Upper lobe of right lung (tissue), 1 donor: ENCODE data around the gene WDFY2. TPM values are rescaled to one million over a fixed set of nuclear protein-coding genes. Genes with fewer than 3 reads are reported as not detected.

Experiments
- ATAC-seq: fragments of 200-7000 bp; cut with Tn5 transposase; one replicate; pipeline ENCODE4 v1.9.1; 2020; ENCODE audit warnings: mild to moderate bottlenecking, moderate library complexity
- DNase-seq: peaks from one replicate; pipeline ENCODE4 v3.0.0-alpha.2; 2020
- H3K27ac ChIP-seq: fragments of 200-600 bp; one replicate; pipeline ENCODE4 v1.8.0; 2022
- H3K27me3 ChIP-seq: fragments of 200-600 bp; one replicate; pipeline ENCODE4 v1.8.0; 2022; ENCODE audit warnings: mild to moderate bottlenecking
- H3K36me3 ChIP-seq: fragments of 200-600 bp; one replicate; pipeline ENCODE4 v1.8.0; 2022
- H3K4me1 ChIP-seq: fragments of 200-600 bp; one replicate; pipeline ENCODE4 v1.8.0; 2022
- H3K4me3 ChIP-seq: fragments of 200-600 bp; one replicate; pipeline ENCODE4 v1.8.0; 2022; ENCODE audit warnings: mild to moderate bottlenecking
- H3K9me3 ChIP-seq: fragments of 200-600 bp; one replicate; pipeline ENCODE4 v1.8.0; 2022
- intact Hi-C: fragments of 100-400 bp; cut with DNase I; formaldehyde crosslinking; loops from one replicate; pipeline ENCODE4 v1.11.0; 2022
- total RNA-seq: library from RNA; stranded (reverse); fragmentation: NEBNext Ultra II Directional; extraction: Animal tissue kit (Norgen Biotek cat#: 25700); gene quantifications from one replicate; pipeline ENCODE4 v1.2.1, GENCODE V29; 2021
- TF ChIP-seq, protein P1 (sequence below): fragments of 200-600 bp; IDR thresholded peaks from one replicate; pipeline ENCODE4 v1.8.0; 2022; ENCODE audit warnings: antibody characterized with exemption
- donor health status: DM: no; HTN: yes; CAD: no; lungs with severe emphysema.

Gene WDFY2
- total RNA-seq, 1 donor from 2014 or later = 13.1 TPM

DNA sequence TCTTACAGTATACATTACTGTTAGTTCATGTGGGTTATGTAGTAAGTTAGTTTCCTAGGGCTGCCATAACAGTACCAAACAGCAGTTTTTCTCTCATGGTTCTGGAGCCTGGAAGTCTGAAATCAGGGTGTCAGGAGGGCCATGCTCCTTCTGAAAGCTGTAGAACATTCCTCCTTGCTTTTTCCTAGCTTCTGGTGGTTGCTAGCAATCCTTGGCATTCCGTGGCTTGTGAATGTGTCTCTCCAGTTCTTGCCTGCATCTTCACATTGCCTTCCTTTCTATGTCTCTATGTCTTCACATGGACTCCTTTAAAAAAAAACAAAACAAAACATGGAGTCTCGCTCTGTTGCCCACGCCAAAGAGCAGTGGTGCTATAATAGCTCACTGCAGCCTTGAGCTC, 95.4 kb downstream of the WDFY2 start:
- Histone ChIP-seq H3K27ac (no peak overlapping the region), H3K4me1 (peaks cover 7% of the 10 kb centered on the region), H3K36me3 (no peaks in the 10 kb centered on the region), H3K4me3 (no peak overlapping the region), H3K27me3 (no peaks in the 10 kb centered on the region), H3K9me3 (no peaks in the 10 kb centered on the region)
- DNase-seq (no peak), ATAC-seq (no peak)
- intact Hi-C loops = no loop called here
- TF ChIP-seq, protein P1, sequence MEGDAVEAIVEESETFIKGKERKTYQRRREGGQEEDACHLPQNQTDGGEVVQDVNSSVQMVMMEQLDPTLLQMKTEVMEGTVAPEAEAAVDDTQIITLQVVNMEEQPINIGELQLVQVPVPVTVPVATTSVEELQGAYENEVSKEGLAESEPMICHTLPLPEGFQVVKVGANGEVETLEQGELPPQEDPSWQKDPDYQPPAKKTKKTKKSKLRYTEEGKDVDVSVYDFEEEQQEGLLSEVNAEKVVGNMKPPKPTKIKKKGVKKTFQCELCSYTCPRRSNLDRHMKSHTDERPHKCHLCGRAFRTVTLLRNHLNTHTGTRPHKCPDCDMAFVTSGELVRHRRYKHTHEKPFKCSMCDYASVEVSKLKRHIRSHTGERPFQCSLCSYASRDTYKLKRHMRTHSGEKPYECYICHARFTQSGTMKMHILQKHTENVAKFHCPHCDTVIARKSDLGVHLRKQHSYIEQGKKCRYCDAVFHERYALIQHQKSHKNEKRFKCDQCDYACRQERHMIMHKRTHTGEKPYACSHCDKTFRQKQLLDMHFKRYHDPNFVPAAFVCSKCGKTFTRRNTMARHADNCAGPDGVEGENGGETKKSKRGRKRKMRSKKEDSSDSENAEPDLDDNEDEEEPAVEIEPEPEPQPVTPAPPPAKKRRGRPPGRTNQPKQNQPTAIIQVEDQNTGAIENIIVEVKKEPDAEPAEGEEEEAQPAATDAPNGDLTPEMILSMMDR = no peak

DNA sequence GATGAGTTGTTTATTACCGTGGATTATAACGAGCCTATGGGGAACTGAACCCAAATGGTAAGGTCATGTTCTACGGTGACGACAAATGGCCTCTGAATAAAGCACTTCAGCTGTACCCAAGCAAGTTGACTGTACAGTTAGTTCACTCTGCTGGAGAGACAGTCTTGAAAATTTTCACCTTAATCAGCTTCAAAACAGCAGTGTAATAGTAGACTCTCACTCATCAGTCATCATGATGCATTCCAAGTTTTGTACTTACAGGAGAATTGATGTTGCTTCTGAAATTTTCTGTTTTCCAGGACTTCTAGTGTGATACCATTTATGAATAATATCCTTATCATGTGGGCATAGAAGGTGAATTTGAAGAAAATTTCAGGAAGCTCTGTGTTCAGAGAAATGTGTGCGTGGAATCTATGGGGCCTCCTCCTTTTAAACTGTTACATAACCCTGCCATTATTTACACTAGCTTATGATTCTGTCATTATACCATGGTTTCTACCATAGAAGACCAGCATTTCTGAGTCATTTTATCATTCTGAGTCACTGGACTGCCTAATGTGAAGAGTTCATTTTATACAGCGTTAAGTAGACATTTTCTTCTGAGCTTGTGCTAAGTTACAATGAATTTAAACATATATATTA, 96.9 kb downstream of the WDFY2 start:
- Histone ChIP-seq H3K4me1 (no peaks in the 10 kb centered on the region), H3K27me3 (no peaks in the 10 kb centered on the region), H3K36me3 (no peaks in the 10 kb centered on the region), H3K4me3 (no peak overlapping the region), H3K9me3 (no peaks in the 10 kb centered on the region), H3K27ac (no peak overlapping the region)
- no peak for DNase-seq
- ATAC-seq = no peak
- intact Hi-C loops = no loop called here
- TF ChIP-seq, protein P1 = no peak

DNA sequence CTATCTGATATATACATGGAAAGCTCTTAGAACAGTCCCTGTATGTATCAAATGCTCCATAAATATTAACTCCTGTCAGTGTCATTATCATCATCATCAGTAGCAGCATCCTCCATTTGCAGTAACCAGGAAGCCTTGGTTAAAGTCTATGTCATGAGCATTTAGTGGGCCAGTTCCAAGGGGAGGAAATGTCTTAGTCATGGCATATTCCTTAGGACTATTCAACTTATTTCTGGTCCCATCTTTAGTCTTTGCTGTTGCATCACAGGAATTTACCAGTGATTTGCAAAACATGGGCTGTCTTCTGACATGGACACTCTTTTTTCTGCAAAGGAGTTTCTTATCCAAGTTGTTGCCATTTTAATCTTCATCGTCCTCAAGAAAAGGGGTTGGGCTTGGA, 98.4 kb downstream of the WDFY2 start:
- TF ChIP-seq, protein P1 = no peak
- DNase-seq = no peak
- intact Hi-C loops = no loop called here

DNA sequence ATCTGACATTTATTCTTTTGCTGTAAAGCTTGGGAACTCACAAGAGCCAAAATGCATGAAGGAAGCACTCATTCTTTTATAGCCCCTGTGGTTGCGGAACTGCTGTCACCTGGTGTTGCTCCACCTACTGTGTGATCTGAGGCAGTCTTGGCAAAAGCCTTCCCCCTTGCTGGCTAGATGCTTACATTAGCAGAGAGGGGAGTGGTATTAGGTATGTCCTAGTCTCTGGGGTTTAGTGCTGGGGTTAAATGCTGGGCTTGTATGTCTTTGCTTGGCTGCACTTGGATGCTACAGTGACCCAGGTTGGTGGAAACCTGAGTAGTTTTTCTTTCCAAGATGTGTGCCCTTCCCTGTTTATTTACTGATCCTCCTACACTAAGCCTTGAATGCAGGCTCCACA, 99.3 kb downstream of the WDFY2 start:
- Histone ChIP-seq H3K9me3 (no peaks in the 10 kb centered on the region), H3K36me3 (no peaks in the 10 kb centered on the region), H3K27ac (no peak overlapping the region), H3K4me1 (no peaks in the 10 kb centered on the region), H3K27me3 (no peaks in the 10 kb centered on the region), H3K4me3 (no peak overlapping the region)
- ATAC-seq = no peak
- TF ChIP-seq, protein P1 = no peak
- no peak for DNase-seq
- intact Hi-C loops = no loop called here

More for the DNA sequence above, 98.4 kb downstream of the WDFY2 start:
- Histone ChIP-seq H3K4me3 (no peak overlapping the region), H3K36me3 (no peaks in the 10 kb centered on the region), H3K27me3 (no peaks in the 10 kb centered on the region), H3K9me3 (no peaks in the 10 kb centered on the region), H3K4me1 (no peaks in the 10 kb centered on the region), H3K27ac (no peak overlapping the region)
- no peak for ATAC-seq

DNA sequence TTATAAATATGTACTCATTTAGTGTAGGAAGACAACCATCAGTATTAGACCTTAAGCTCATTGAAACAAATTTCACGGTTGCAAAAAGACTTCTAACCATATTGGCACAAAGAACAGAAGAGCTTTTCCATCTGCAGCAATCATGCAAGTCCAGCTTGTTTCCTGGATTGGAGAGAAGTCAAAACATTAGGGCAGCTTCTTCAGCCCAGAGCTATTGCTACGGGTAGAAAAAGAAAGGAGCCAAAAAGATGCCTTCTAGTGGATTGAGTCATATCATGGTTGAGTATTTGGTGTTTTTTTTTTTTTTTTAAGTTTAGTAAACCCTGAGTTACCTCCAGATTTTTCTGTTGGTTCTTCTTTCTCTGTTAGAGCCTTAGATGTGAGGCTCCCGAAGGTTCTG, 99.8 kb downstream of the WDFY2 start:
- TF ChIP-seq, protein P1 = no peak
- no peak for ATAC-seq
- no peaks in the 10 kb centered on the region for H3K9me3 ChIP-seq
- no peaks in the 10 kb centered on the region for H3K36me3 ChIP-seq
- no peak overlapping the region for H3K4me3 ChIP-seq
- H3K4me1 ChIP-seq = no peaks in the 10 kb centered on the region
- no peak for DNase-seq
- intact Hi-C loops = no loop called here
- no peaks in the 10 kb centered on the region for H3K27me3 ChIP-seq
- H3K27ac ChIP-seq = no peak overlapping the region
